ENCODE results near the gene IL20RB.
A peak's percentile ranks its signal among the peaks of the same experiment; 100 is the strongest.
"Not testable (repeated sequence)": the region's sequence is repeated elsewhere in the genome, so short reads cannot be mapped to it uniquely, and the experiment has no call there.

Gene IL20RB

DNA sequence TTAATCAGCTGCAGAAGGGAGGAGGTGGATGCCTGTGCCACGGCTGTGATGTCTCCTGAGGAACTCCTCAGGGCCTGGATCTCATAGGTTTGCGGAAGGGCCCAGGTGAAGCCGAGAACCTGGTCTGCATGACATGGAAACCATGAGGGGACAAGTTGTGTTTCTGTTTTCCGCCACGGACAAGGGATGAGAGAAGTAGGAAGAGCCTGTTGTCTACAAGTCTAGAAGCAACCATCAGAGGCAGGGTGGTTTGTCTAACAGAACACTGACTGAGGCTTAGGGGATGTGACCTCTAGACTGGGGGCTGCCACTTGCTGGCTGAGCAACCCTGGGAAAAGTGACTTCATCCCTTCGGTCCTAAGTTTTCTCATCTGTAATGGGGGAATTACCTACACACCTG lies 52.4 kb downstream of the IL20RB start:
- TF ChIP-seq, protein P1, sequence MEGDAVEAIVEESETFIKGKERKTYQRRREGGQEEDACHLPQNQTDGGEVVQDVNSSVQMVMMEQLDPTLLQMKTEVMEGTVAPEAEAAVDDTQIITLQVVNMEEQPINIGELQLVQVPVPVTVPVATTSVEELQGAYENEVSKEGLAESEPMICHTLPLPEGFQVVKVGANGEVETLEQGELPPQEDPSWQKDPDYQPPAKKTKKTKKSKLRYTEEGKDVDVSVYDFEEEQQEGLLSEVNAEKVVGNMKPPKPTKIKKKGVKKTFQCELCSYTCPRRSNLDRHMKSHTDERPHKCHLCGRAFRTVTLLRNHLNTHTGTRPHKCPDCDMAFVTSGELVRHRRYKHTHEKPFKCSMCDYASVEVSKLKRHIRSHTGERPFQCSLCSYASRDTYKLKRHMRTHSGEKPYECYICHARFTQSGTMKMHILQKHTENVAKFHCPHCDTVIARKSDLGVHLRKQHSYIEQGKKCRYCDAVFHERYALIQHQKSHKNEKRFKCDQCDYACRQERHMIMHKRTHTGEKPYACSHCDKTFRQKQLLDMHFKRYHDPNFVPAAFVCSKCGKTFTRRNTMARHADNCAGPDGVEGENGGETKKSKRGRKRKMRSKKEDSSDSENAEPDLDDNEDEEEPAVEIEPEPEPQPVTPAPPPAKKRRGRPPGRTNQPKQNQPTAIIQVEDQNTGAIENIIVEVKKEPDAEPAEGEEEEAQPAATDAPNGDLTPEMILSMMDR (IDR thresholded peaks at IDR 0.05; ENCODE audit: low read depth, low read length): no peak
- DNase-seq: no peak
- H3K4me1 ChIP-seq: no peaks in the 10 kb centered on the region; the same call in 1 of the 2 replicates
- H3K27me3 ChIP-seq: no peaks in the 10 kb centered on the region
- H3K36me3 ChIP-seq: no peaks in the 10 kb centered on the region
- no peaks in the 10 kb centered on the region for H3K9me3 ChIP-seq
- H3K4me3 ChIP-seq (ENCODE audit: low read depth, low read length): no peak overlapping the region

DNA sequence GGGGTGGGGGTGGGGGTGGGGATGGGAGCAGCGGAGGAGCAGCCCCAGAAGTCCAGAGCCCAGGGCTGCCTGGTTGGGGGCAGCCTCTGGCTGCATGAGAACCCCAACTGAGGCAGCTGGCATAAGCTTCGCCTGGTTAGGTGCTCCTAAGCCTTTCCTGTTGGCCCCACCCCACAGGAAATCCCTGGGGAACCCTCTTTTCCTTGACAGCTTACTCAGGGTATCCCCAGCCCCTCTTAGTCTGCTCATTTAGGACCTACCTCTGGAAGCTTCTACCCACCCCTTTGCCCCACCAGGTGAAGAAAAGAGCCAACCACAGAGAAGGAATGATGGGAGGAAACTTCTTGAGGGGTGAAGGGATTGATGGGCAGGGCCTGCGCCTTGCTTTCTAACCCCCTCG lies 53.4 kb downstream of the IL20RB start:
- Histone ChIP-seq H3K4me3 (ENCODE audit: low read depth, low read length) (no peak overlapping the region), H3K9me3 (no peaks in the 10 kb centered on the region)
- TF ChIP-seq, protein P1 (IDR thresholded peaks at IDR 0.05; ENCODE audit: low read depth, low read length): no peak

DNA sequence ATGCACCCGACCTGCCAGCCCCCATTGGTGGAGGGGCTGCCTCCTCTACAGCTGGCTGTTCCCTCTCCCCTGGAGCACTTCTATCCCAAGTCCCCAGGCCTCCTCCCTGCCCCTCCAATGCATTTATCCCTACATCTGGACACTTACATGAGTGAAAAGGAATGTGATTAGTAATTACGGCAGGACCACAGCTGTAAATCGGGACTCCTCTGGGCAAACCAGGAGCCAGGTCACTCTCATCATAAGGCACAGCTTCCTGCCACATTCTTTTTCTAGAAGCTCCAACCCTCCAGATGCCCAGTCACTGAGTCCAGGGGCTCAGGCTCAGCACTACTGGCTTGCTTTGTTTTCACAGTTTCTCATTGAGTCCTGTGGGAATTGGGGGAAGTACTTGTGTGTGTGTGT lies 54.3 kb downstream of the IL20RB start:
- TF ChIP-seq, protein P1 (IDR thresholded peaks at IDR 0.05; ENCODE audit: low read depth, low read length): no peak
- no peaks in the 10 kb centered on the region; the same call in 1 of the 2 replicates for H3K4me1 ChIP-seq
- no peaks in the 10 kb centered on the region for H3K27me3 ChIP-seq
- DNase-seq: no peak
- H3K9me3 ChIP-seq: no peaks in the 10 kb centered on the region
- H3K36me3 ChIP-seq: no peaks in the 10 kb centered on the region
- no peak overlapping the region for H3K4me3 ChIP-seq (ENCODE audit: low read depth, low read length)

More for the DNA sequence above, 53.4 kb downstream of the IL20RB start:
- no peaks in the 10 kb centered on the region; the same call in 1 of the 2 replicates for H3K4me1 ChIP-seq
- no peaks in the 10 kb centered on the region for H3K36me3 ChIP-seq
- no peak for DNase-seq
- H3K27me3 ChIP-seq: no peaks in the 10 kb centered on the region

DNA sequence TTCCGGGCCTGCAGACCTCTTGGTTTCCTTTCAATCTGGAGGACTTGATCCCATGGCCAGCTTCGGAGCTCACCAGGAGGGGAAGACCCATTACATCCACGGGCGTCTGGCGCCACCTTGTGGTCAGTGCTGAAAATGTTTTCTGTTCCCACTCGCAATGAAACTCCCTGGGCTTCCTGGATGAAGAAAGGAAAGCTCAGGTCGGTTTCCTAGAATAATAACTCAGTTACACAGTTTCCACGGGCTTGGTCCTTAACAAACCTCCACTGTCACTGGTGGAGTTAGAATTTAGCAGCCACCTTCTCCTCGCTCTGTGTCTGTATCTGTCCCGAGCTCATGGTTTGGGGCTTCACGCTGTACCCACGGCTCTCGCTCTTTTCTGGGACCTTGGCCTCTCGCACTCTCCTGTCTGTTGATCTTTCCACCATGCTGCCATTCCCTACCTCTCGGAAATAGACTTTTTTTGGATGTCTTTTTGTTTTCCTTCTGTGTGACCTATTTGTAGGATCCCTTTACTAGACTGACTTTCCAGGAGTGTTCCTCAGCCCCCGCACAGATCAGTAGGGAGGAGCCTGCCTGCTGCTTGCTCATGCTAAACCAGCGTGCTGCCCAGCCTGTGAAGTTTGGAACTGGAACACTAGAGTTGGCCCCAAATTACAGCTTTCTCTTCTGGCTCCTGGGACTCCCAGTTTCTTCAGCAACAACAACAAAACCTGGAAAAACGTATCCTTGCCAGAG lies 56.3 kb downstream of the IL20RB start:
- Histone ChIP-seq H3K36me3 (no peaks in the 10 kb centered on the region), H3K9me3 (no peaks in the 10 kb centered on the region), H3K4me1 (no peaks in the 10 kb centered on the region; the same call in 1 of the 2 replicates), H3K4me3 (ENCODE audit: low read depth, low read length) (no peak overlapping the region; the same call in 1 of the 2 replicates), H3K27me3 (no peaks in the 10 kb centered on the region)
- peak; percentile 87 for DNase-seq
- TF ChIP-seq, protein P1 (IDR thresholded peaks at IDR 0.05; ENCODE audit: low read depth, low read length): peak; percentile 89

DNA sequence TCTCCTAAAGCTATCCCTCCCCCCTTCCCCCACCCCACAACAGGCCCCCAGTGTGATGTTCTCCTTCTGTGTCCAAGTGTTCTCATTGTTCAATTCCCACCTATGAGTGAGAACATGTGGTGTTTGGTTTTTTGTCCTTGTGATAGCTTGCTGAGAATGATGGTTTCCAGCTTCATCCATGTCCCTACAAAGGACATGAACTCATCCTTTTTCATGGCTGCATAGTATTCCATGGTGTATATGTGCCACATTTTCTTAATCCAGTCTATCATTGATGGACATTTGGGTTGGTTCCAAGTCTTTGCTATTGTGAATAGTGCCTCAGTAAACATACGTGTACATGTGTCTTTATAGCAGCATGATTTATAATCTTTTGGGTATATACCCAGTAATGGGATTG lies 59.5 kb downstream of the IL20RB start:
- not testable (repeated sequence) for H3K36me3 ChIP-seq; H3K4me1 ChIP-seq; DNase-seq; H3K4me3 ChIP-seq (ENCODE audit: low read depth, low read length); H3K9me3 ChIP-seq; H3K27me3 ChIP-seq

DNA sequence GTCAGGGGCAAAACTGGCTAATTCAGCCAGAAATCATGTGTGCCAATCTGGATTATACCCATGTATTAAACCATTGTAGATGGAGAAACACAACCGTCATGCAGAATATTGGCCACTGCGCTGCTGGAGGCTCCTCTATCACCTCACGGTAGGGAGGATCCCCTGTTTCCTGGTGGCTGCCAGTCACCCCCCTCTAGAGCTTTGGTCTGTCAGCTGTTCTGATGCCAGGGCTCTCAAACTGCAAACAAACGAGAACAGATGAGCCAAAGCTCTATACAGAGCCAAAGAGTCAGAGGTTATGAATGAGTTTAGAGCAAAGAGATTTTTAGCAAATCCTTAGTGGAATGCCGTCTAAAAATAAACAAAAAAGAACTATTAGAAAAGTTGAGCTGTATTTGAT lies 62.5 kb downstream of the IL20RB start:
- no peaks in the 10 kb centered on the region for H3K36me3 ChIP-seq
- no peak overlapping the region for H3K4me3 ChIP-seq (ENCODE audit: low read depth, low read length)
- no peaks in the 10 kb centered on the region for H3K4me1 ChIP-seq
- no peaks in the 10 kb centered on the region for H3K9me3 ChIP-seq
- H3K27me3 ChIP-seq: no peaks in the 10 kb centered on the region
- DNase-seq: no peak
- TF ChIP-seq, protein P1 (IDR thresholded peaks at IDR 0.05; ENCODE audit: low read depth, low read length): no peak
